ENCODE results near the gene SARS1. TPM values are rescaled to one million over a fixed set of nuclear protein-coding genes. Genes with fewer than 3 reads are reported as not detected.

Gene SARS1
- total and polyA plus RNA-seq, 2 of the 13 experiments (the other 11 are each of a cell fraction or from before 2014, with no cell fraction given), result 103 to 134 TPM

DNA sequence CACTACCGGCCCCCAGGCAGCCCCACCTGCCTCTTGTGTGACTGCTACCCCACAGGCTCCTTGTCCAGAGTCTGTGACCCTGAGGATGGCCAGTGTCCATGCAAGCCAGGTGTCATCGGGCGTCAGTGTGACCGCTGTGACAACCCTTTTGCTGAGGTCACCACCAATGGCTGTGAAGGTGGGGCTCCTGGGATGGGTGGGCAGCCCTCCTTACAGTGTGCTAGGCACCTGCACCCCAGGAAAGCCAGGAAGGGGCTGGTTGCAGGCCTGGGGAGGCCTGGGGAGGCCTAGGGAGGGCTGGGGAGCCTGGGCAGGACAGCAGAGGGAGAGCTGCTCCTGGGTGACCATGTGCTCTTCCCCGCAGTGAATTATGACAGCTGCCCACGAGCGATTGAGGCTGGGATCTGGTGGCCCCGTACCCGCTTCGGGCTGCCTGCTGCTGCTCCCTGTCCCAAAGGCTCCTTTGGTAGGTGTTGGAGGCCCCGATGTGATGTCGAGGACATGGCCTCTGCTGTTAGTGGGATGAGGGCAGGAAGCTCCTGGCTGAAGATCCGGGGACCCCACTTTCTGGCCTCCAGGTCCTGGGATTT is 52.1 kb downstream of the SARS1 start (continued):
- TF ChIP-seq, protein P1, sequence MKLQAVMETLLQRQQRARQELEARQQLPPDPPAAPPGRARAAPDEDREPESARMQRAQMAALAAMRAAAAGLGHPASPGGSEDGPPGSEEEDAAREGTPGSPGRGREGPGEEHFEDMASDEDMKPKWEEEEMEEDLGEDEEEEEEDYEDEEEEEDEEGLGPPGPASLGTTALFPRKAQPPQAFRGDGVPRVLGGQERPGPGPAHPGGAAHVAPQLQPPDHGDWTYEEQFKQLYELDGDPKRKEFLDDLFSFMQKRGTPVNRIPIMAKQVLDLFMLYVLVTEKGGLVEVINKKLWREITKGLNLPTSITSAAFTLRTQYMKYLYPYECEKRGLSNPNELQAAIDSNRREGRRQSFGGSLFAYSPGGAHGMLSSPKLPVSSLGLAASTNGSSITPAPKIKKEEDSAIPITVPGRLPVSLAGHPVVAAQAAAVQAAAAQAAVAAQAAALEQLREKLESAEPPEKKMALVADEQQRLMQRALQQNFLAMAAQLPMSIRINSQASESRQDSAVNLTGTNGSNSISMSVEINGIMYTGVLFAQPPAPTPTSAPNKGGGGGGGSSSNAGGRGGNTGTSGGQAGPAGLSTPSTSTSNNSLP (IDR thresholded peaks at IDR 0.05; ENCODE audit: low read depth, low read length), result no peak
- no peak for TF ChIP-seq NFIC (IDR thresholded peaks at IDR 0.05; ENCODE audit: low read length)

DNA sequence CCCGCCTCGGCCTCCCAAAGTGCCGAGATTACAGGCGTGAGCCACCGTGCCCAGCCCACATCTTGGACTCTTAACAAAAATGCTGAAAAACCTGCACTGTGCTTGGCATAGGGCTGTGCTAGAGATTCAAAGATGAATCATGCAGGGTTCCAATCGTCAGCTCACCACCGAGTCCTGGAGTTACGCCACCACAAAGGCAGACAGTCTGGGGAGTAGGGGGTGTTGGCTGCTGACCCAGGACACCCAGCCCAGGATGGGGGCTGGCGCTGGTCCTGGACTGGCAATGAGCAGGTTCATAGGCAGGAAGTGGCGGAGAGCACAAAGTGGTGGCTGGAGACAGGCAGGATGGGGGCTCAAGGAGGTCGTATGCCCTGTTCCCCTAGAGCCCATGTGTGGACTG is 53.2 kb downstream of the SARS1 start:
- ChIA-PET POLR2A (no interaction called here), CTCF (ENCODE audit: low intra/inter-chr PET ratio, low total read pairs) (no interaction called here)
- no peak overlapping the region for H3K4me3 ChIP-seq (replicated peaks in 1 of 3; ENCODE audit: insufficient read depth in 1 of 3, low read depth in 2 of 3, low read length in 3 of 3)
- no peak for DNase-seq (ENCODE audit: low spot score)
- no TSS peak for BruUV-seq (replicated peaks)
- H3K27me3 ChIP-seq (ENCODE audit: control insufficient read depth in 1 of 2, insufficient read depth in 2 of 2, low read length in 2 of 2), result no peaks in the 10 kb centered on the region
- no peak overlapping the region for H3K27ac ChIP-seq (ENCODE audit: extremely low read length, insufficient read depth, low read length)
- H3K4me1 ChIP-seq (ENCODE audit: insufficient read depth, low read length), result no peaks in the 10 kb centered on the region
- peaks cover 4 to 8% of the 10 kb centered on the region in 2 experiments; a peak in 3 of 5 replicates for H3K36me3 ChIP-seq (replicated peaks in 1 of 2; ENCODE audit: control insufficient read depth in 1 of 2, insufficient read depth in 2 of 2, low read length in 2 of 2)
- H3K4me2 ChIP-seq (ENCODE audit: low read depth, low read length), result no peak overlapping the region
- no peak for ATAC-seq
- H3K79me2 ChIP-seq (ENCODE audit: insufficient read depth, low read length), result no peaks in the 10 kb centered on the region
- H3K9ac ChIP-seq (ENCODE audit: insufficient read depth, low read depth, low read length), result no peak overlapping the region
- in situ Hi-C loops (cut with HindIII; ENCODE audit: extremely low pct_ligation_motif_present, low pct_unique_long_range_greater_than_20kb) (loop anchor here (10.0 kb wide), 1 partner anchor 268 kb away; the partner anchor contains the start of gene GPR61), intact Hi-C loops (cut with micrococcal nuclease; ENCODE audit: unreplicated experiment) (no loop called here)
- no peaks in the 10 kb centered on the region for H4K20me1 ChIP-seq (ENCODE audit: insufficient read depth, low read length)
- TF ChIP-seq ZNF44 (CRISPR knock-in tag; IDR thresholded peaks at IDR 0.05), result no peak
- no peak for TF ChIP-seq HCFC1 (IDR thresholded peaks at IDR 0.05; ENCODE audit: low read depth, low read length)
- TF ChIP-seq ZC3H13 (CRISPR knock-in tag; IDR thresholded peaks at IDR 0.05), result no peak
- TF ChIP-seq ZNF317 (CRISPR knock-in tag; IDR thresholded peaks at IDR 0.05), result no peak
- no peak for TF ChIP-seq ZNF724P (CRISPR knock-in tag; IDR thresholded peaks at IDR 0.05; ENCODE audit: borderline replicate concordance)
- TF ChIP-seq HMGA1 (CRISPR knock-in tag; conservative IDR thresholded peaks at IDR 0.05), result no peak
- no peak for TF ChIP-seq NFE2L2 (IDR thresholded peaks at IDR 0.05; ENCODE audit: low read length)
- TF ChIP-seq HNRNPL (IDR thresholded peaks at IDR 0.05; ENCODE audit: low read depth, low read length), result no peak
- TF ChIP-seq ZNF543 (CRISPR knock-in tag; IDR thresholded peaks at IDR 0.05), result no peak
- no peak for TF ChIP-seq SIN3A (IDR thresholded peaks at IDR 0.05; ENCODE audit: borderline replicate concordance, low read depth, low read length)
- WGBS (ENCODE audit: low lambda C conversion rate), result 96% methylated on average over 11 of the region's 11 CpGs
- no peak for FAIRE-seq
- no peaks in the 10 kb centered on the region for H3K9me3 ChIP-seq (ENCODE audit: low read length)
- H2AFZ ChIP-seq (ENCODE audit: low read length), result no peak overlapping the region

All from HepG2 (cell line).